Pons (tissue), 1 donor: ENCODE results near the gene RETREG2.

ENCODE experiments used
- DNase-seq: peaks from one replicate; pipeline ENCODE4 v3.0.0-alpha.2; 2016; ENCODE audit warnings: low spot score

The RETREG2 gene, protein sequence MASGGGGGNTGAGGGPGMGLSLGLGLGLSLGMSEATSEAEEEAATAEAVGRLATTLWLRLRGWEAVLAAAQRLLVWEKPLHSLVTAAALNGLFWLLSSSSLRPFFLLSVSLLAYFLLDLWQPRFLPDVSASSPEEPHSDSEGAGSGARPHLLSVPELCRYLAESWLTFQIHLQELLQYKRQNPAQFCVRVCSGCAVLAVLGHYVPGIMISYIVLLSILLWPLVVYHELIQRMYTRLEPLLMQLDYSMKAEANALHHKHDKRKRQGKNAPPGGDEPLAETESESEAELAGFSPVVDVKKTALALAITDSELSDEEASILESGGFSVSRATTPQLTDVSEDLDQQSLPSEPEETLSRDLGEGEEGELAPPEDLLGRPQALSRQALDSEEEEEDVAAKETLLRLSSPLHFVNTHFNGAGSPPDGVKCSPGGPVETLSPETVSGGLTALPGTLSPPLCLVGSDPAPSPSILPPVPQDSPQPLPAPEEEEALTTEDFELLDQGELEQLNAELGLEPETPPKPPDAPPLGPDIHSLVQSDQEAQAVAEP

DNA sequence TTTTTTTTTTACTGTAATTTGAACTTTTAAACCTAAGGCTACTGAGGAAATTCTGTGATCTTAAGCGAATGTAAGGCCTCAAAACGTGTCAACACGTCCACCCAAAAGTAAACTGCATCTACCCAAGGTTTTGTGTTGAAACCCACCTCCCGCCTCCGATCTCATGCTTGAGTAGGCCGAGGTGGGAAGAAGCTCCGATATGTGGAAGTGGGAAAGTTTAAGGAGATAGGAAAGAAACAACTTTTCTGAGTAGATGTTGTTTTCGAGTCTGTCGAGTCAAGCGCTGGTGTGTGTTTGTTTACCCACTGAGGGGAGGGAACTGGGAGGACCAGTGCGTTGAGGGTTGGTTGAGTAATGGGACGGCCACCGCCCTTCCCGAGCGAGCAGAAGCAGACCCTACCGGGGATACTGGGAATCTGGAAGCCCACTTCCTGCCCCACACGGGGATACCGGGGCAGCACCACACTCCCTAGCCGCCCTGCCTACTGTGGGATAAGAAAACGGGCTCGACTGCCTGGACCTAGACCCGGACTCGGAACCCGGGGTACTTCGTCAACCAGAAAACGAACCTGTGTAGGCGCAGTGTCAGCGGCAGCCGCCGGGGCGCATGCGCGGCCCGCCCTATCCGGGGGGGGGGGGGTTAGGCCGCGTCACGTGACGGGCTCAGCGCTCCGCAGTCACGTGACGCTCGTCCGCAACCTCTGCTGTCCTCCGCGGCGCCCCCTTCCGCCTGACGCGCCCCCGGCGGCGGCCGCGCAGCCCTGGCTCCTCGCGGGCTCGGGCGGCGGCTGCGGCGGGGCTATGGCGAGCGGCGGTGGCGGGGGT is at the start of gene RETREG2:
Gene RETREG2 (plus strand): TSS at position 724 of the 825 bp plus-strand sequence. CDS start 78 bp downstream, at position 802.
- peak; percentile 89 for DNase-seq

DNA sequence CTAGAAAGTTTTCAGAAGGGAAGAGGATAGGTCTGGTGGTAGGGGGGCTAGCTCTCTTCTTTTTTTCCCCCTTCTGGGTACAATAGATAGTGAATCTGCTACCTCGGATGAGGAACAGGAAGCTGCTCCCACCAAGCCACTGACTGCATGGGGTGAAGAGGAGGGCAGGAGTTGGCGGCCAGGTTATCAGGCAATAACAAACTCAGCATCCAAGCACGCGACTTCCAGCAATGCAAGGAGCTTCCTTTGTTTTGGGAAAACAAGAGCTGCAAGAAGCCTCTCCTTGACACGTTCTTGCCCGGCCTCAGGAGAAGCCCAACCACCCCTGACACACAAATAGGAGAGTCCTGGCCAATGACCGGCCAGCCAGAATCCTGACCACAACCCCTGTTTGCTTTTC is 49.7 kb upstream of the RETREG2 start:
- no peak for DNase-seq

DNA sequence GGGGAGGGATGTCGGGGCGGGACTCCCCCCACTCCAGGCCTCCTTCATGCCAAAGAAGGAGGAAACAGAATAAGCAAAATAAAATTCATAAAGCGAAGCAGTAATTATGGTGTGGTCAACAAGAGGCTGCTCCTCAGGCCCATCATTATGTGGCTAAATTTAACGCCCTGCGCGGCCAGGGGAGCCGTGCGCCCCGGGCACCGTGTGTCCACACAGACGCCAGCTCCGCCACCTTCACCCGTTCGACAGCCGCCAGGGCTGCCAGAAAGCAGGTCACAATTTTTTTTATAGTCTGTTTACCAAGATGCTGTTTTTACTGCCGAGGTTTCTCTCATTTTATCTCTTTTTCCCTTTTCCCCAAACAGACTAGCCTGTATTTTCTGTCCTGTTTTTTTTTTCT is 48.5 kb upstream of the RETREG2 start:
- DNase-seq = no peak

DNA sequence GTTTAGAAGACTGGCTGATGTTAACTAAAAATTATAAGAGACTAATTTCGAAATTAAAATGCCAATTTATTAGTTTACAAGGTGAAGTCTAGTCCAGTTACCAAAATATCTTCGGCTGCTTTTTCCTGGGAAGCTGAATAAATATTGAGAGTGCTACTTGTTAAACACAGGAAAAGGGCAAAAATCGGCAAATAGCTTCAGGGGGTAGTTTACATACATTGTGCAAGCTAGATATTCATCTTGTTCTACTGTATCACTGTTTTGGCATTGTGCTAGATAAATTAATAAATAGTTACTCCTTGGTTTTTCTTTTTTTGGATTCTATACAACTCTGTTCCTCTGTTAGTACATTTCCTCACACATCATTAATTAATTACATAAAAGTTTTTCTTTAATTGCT is 46.7 kb upstream of the RETREG2 start:
- DNase-seq = no peak

DNA sequence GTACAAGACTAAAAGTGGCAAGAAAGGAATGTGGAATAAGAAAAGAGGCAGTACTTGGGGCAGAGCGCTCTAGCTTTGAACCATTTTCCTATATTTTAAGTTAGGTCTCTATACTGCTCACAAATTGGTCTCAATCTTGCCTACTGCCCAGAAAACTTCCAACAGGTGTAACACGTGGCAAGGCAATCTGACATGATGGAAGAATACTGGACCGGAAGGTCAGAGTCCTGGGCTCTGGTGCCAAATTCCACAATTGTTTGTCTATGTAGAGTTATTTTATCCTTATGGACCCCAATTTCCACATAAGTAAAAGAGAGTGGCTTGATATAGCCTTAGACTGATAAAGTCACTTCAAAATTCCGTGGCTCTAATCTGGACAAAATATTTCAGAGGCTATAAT is 46.3 kb upstream of the RETREG2 start:
- DNase-seq = no peak

DNA sequence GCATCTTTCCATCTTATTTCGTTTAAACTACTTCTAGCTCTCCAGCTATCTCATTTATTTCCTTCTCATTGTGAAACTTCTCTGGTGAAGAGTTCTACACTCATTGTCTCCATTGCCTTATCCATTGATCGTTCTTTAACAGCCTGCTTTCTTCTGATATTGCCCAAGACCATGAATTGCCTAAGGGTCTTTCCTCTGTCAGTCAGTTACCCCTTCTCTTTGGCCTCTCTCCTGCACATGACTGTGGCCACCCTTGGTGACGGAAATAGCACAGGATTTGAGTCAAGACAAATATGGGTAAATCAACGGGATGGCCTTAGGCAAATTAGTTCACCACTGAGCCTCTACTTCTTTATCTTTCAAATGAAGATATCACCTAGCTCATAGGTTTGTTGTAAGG is 44.1 kb upstream of the RETREG2 start:
- no peak for DNase-seq

DNA sequence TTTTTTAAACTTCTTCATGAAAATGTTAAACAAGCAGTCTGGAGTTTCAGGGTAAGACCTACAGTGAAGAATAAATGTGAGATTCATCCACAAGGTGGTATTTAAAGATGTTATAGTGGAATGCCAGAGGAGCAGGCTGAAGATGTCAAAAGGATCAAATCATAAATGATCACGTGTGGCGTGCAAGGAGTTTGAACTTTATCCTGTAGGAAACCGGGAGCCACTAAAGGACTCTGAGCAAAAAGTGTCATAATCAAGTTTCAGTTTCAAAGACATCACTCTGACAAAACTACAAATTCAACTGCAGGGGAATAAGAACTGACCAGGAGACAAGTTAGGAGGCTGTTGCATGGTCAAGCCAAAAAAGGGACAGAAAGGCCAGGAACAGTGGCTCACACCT is 37.4 kb upstream of the RETREG2 start:
- DNase-seq = no peak

DNA sequence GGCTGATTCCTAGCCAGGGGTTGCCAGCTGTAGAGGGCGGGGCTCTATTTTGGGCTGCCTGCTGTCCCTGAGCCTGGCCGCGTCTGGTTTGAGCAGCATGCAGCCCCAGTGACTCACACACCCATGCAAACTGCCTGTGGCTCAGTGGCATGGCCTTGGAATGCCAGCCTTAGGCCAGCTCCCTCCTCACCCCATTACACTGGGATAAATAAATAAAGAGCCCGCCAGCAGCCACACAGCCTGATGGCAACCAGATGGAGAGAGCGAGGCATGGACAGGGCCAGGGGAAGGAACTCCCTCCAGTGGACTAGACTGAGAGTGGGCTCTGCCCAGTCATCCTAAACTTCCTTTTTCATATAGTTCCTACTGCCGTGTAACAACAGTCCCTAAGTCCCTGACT is 35.7 kb upstream of the RETREG2 start:
- DNase-seq = no peak

DNA sequence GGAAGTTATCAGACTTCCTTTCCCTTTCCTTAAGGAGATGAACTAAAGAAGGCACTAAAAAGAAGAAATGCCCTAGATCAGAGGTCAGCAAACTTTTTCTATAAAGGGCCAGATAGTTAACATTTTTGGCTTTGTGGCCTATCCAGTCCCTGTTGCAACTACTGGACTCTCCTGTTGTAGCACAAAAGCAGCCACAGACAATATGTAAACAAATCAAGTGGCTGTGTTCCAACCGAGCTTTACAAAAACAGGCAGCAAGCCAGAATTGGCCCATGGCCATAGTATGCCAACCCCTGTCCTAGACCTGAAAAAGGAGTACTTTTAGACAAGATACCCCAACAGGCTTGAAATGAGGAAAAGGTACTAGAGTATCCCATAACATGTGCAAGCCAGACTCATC is 28.4 kb upstream of the RETREG2 start:
- no peak for DNase-seq

DNA sequence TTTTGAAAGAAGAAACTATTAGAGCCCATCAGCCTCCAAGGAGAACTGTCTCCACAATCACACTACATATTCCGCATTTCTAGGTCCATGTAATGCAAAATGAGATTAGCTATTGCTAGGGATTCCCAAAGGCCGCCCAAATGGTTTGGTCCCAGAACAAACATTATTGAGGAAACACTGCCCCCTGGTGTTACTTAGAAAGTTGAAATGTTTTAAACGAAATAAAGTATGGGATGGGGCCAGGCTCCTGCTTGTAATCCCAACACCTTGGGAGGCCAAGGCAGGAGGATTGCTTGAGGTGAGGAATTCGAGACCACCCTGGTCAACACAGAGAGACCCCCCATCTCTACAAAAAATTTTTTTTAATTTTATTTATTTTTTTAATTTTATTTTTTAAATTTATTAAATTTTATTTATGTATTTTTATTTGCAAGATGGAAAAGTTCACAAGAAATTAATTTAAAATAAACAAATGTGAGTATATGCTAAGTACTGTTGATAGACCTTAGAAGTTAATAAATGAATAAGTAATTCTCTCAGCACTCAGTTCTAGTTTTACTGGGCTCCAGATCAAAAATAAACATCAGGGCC is 22.9 kb upstream of the RETREG2 start:
- peak; percentile 86 for DNase-seq

DNA sequence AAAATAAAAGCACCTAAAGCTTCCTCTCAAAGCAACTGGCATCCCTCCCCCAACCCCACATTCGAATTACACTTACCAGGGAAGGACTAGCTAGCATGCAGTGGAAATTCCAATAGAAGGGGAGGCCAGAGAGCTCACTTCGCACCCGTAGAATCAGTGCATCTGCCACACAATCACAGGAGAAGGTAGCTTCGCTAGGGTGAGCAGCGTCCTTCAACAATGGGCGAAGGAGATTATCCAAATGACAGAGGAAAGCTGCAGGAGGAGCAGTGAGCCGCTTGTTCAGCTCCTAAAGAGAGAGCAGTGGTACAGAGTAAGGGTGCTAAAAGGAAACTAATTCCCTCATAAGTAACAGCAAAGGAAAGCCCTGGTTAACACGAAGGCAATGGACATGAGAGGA is 20.7 kb upstream of the RETREG2 start:
- DNase-seq = no peak

DNA sequence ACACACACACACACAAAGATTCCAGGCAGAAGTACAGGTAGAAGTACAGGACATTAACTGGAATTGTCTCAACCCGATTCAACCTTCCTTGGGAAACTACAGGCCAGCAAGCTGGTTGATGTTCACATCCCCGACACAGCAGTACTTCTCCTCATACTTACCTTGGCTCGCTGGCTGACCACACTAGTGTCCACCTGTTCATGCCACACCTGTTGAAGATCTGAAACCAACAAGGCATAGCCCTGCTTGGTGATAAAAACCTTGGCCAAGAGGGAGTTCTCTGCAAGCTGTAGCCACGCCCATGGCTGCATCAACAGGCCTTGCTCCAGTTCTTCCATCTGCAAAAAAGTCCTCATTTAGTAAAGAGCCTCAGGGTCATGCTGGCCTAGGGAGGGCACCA is 20.1 kb upstream of the RETREG2 start:
- DNase-seq = no peak

DNA sequence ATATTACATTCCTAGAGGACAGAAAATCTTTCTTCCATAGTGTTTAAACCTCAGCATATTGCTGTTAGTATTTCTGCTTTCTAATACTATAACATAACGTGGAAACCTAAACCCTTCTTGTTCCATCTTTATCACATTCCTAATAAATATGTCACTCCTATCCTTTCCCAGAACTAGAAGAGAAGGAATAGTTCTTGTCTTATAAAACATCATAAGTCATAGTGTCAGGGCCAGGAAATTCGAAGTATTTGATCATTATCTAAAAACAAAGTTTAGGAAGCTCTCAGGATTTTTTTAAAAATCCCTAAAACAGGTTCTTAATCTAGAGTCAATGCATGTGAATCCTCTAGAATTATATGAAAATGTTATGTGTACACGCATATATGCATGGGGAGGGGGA is 19.5 kb upstream of the RETREG2 start:
- DNase-seq = no peak

DNA sequence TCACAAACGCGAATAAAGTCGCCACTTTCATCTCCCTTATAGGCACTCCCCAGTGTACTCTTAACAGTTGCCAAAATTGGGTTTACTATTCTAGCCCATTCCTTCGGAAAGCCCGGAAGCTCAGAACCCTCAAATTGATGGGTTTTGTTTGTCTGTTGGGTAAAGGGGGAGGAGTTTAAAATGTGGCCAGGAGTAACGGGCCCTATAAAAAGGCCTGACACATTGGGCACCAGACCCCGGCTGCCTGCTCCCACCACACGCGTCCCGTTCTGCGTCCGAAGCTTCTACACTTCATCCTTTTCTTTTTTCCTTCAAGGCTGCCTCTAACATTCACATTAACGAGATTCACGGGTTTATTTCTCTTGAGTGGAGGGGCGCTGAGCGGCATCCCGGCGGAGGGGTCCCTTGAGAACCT is 18.3 kb upstream of the RETREG2 start:
- no peak for DNase-seq

DNA sequence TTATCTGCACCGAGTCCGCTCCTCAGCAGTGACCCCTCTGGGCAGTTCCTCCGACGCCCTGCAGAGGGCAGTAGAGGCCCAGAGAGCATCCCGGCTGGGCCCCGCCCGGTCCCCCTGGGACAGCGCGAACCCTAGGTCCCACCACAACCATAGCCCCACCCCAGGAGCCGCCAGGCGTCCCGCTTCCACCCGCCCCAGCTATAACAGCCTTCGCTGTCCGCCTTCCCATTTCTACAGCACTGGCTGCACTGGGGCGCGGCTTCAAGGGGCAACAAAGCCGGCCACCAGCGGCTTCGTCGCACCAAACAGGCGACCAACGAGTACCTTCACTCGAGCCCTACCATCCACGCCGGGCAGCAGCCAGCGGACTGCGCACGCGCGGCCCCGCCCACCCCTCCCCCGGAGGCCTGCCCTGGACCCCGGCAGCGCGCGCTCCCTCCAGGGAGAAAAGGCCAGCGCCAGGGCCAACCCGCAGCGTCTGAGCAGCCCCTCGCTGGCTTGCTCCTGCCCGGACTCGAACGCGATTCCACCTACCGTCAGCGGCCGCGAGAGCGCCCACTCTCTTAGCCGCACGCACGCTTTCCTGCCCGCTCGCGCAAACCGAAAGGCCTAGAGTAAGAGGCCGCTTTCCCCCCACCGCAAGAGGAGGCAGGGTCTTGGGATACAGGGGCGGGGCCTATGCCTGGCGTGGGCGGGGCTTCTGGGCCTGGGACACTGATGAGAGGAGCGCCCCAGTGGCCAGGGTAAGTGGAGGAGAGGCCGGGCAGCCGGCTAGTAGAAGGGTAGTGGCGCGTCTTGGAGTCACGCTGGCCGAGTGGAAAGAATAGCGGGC is 17.7 kb upstream of the RETREG2 start, which contains the start of gene NHEJ1:
Gene NHEJ1 (minus strand): TSS at position 630 of the 832 bp plus-strand sequence. CDS start 2,453 bp downstream, outside the sequence.
- DNase-seq = peak; percentile 95

DNA sequence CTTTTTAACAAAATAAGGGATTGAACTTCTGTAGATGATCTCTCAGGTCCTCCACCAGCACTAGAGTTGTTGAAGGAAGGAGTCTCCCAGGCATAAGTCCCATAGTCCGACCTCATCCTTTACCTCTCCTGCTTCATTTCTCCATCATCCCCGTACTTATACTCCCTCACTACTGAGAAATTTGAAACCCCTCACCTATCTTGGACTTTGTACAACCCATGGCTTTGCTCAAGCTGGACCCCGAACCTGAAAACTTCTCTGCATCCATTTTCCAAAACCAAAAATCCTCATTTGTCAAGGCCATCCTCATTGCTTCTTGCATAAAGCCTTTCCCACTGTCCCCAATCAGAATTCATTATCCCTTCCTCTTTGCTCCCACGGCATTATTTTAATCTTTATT is 17.0 kb upstream of the RETREG2 start:
- DNase-seq = no peak

DNA sequence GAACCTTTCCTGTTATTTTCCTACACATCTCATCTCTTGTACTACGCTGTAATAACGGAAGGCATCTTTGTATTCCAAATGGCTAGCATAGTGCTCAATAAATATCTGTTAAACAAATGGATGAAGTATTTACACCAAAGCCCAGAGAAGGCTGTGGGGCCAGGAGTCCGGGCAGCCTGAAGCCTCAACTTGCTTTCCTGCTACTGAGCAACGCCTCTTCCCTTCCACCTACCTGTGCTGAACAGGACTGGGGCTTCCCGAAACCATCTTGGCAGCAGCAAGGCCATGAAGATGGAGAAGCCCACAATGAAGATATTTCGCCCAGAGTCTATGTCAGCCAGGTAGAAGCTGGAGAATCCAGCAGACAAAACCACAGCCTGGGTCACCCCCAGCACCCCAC is 14.9 kb upstream of the RETREG2 start:
- no peak for DNase-seq

DNA sequence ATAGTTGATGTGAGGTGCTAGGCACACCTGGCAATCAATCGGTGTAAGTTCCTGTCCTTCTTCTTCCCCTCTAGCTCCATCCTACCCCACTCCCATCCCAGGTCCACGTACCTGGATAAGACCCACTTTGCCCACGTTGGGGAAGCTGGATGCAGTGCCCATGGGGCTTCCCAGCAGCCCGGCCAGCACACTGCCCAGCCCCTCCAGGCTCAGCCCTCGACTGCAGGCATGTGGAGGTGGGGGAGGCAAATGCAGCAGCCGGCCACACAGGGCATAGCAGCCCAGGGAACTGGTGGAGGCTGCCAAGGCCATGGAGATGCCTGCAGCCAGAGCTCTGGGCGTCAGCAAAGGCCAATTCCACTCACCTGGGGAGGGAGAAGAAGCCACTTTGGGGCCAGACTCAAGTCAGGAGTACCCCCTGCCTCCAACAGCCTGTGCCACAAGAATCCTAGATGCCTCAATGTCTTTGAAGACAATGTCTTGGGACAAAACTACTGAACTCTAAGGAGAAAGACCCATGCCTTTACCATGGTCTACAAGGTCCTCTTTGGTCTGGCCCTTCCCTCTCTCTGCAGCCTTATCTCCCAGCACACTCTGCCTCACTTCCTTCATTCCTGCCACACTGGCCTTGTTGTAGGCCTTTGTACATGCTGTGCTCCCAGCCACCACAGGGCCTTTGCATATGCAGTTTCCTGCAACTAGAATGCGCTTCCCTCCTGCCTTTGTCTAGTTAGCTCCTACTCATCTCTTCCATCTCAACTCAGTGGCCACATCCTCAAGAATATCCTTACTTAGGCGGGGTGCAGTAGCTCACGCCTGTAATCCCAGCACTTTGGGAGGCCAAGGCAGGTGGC is 12.8 kb upstream of the RETREG2 start:
- DNase-seq = no peak

DNA sequence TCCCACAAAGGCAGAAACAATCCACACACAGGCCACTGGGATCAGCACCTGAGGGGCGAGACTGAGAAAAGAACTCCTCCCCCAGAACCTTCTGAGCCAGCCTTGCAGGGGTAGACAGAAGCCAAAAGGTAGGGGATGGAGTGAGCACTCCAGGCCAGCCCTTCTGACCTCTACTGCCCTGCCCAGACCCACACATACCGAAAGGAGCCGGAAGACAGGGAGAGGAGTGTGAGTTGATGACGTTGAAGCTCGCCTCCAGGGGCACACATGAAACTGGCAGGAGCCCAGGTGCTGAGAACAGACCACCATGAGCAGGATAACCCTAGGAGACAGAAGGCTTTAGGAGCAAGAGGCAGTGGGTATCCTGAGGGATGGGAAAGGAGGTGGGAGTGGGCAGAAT is 10.1 kb upstream of the RETREG2 start:
- no peak for DNase-seq

DNA sequence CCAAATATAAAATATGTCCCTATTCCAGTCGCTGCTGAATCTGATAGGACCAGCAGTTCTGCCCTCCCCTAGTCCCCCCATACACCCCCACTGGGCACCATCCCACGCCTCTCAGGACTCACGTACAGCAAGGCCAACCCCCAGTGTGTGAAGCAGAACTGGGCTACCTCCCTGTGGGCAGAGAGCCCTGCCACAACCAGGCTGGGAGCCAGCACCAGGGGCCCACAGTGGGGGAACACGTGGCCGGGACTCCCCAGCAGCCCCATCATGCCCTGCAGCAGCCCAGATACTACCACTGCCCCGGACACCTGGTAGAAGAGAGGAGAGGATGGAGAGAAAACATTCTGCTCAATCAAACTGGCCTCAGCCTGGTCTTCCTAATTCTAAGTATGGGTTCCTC is 9.5 kb upstream of the RETREG2 start:
- DNase-seq = no peak

DNA sequence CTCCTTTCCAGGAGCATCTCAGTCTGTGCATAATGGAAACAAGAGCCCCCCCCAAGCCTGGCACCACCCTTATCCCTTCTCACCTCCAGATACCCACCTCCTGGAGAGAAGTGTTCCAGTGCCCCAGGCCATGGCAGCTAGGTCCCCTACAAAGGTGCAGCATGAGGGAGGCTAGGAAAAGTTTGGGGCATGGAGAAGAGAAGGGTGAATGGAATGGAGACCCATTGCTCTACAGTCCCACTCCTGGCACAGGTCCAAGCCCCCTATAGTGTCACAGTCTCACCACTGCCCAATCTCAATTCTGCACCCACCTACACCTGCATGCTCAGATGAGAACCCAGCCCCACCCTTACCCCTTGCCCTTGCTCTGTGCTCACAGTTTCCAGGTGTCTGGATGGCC is 9.1 kb upstream of the RETREG2 start:
- no peak for DNase-seq
